DOHH2 (cell line): Measurements from ENCODE around the gene STPG2.

Source experiments
- H3F3A ChIP-seq: fragments of 200-600 bp; sonication (generic), shearing (Covaris generic); 2 replicates; pipeline ENCODE4 v1.6.0; 2016; ENCODE audit warnings: antibody characterized with exemption, mild to moderate bottlenecking; ENCODE audit not compliant: control insufficient read depth, insufficient read depth
- H3K27ac ChIP-seq: fragments of 200-600 bp; sonication (generic); 2 replicates; pipeline ENCODE4 v1.5.1; 2014; ENCODE audit warnings: low read depth, mild to moderate bottlenecking, low read length, moderate library complexity
- H3K27me3 ChIP-seq: fragments of 200-600 bp; sonication (generic); 2 replicates; pipeline ENCODE4 v1.6.1; 2014; ENCODE audit warnings: mild to moderate bottlenecking, low read length, mixed read lengths; ENCODE audit not compliant: control insufficient read depth
- H3K36me3 ChIP-seq: fragments of 200-600 bp; sonication (generic); 2 replicates; pipeline ENCODE4 v1.6.1; 2014; ENCODE audit warnings: mild to moderate bottlenecking, low read length, moderate library complexity, mixed read lengths; ENCODE audit not compliant: control insufficient read depth
- H3K4me1 ChIP-seq: fragments of 200-600 bp; sonication (generic); 2 replicates; pipeline ENCODE4 v1.6.1; 2014; ENCODE audit warnings: mild to moderate bottlenecking, low read length, mixed read lengths; ENCODE audit not compliant: control insufficient read depth
- H3K4me2 ChIP-seq: fragments of 200-600 bp; sonication (generic); 2 replicates; pipeline ENCODE4 v1.6.0; 2014; ENCODE audit warnings: mild to moderate bottlenecking, low read length, moderate library complexity
- H3K4me3 ChIP-seq: fragments of 200-600 bp; sonication (generic); 2 replicates; pipeline ENCODE4 v1.5.1; 2014; ENCODE audit warnings: mild to moderate bottlenecking, low read length, mixed read lengths
- H3K79me2 ChIP-seq: fragments of 200-600 bp; sonication (generic); 2 replicates; pipeline ENCODE4 v1.6.1; 2014; ENCODE audit warnings: mild to moderate bottlenecking, low read length, mixed read lengths; ENCODE audit not compliant: control insufficient read depth
- H3K9me2 ChIP-seq: fragments of 200-600 bp; sonication (generic); replicated peaks from 2 replicates; pipeline ENCODE4 v1.6.1; 2014; ENCODE audit warnings: mild to moderate bottlenecking, low read length, mixed read lengths; ENCODE audit not compliant: control insufficient read depth
- H3K9me3 ChIP-seq: fragments of 200-600 bp; sonication (generic); 2 replicates; pipeline ENCODE4 v1.6.1; 2014; ENCODE audit warnings: antibody characterized with exemption, low read length, mixed read lengths; ENCODE audit not compliant: control insufficient read depth, insufficient read depth
- H4K20me1 ChIP-seq: fragments of 200-600 bp; sonication (generic); 2 replicates; pipeline ENCODE4 v1.6.0; 2014; ENCODE audit warnings: low read depth, mild to moderate bottlenecking, antibody characterized with exemption, low read length, moderate library complexity; ENCODE audit not compliant: control insufficient read depth, insufficient read depth
- EZH2phosphoT487 ChIP-seq: fragments of 200-600 bp; sonication (generic); IDR thresholded peaks from 2 replicates; pipeline ENCODE4 v1.6.1; 2017; ENCODE audit warnings: borderline replicate concordance, mild to moderate bottlenecking, antibody characterized with exemption, low read length, moderate library complexity, mixed read lengths
- TF ChIP-seq, protein P1 (sequence below): fragments of 200-600 bp; sonication (generic); IDR thresholded peaks from one replicate; pipeline ENCODE4 v1.5.1; 2014; ENCODE audit warnings: antibody characterized with exemption, mild to moderate bottlenecking, low read depth, low read length; ENCODE audit not compliant: poor library complexity, severe bottlenecking

The STPG2 gene

DNA sequence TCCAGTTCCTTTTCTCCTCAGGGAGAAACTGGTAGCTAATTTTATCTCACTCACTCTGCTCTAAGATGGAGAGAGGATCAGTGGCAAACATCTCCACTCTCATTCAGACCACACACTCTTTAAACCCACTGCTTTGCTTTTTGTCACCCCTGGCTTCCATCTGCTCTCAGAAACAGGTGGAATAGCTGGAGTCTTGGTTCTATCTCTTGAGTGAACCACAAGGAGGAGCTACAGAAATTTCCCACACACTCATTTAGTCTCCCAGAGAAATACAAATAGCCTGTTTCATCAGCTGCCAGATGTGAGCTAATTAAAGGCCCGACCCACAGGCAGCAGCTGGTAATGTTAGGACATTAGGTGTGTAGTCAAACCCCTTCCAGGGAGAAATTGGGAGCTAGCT lies 96.6 kb downstream of the STPG2 start:
- Histone ChIP-seq H3K4me1 (no peaks in the 10 kb centered on the region), H3K9me3 (no peaks in the 10 kb centered on the region), H3K27ac (no peak overlapping the region), H3K36me3 (no peaks in the 10 kb centered on the region), H3F3A (no peaks in the 10 kb centered on the region), H3K4me2 (no peak overlapping the region), H4K20me1 (no peaks in the 10 kb centered on the region), H3K79me2 (no peaks in the 10 kb centered on the region), H3K27me3 (no peaks in the 10 kb centered on the region), H3K4me3 (no peak overlapping the region), H3K9me2 (no peaks in the 10 kb centered on the region)
- no peak for TF ChIP-seq EZH2phosphoT487
- TF ChIP-seq, protein P1, sequence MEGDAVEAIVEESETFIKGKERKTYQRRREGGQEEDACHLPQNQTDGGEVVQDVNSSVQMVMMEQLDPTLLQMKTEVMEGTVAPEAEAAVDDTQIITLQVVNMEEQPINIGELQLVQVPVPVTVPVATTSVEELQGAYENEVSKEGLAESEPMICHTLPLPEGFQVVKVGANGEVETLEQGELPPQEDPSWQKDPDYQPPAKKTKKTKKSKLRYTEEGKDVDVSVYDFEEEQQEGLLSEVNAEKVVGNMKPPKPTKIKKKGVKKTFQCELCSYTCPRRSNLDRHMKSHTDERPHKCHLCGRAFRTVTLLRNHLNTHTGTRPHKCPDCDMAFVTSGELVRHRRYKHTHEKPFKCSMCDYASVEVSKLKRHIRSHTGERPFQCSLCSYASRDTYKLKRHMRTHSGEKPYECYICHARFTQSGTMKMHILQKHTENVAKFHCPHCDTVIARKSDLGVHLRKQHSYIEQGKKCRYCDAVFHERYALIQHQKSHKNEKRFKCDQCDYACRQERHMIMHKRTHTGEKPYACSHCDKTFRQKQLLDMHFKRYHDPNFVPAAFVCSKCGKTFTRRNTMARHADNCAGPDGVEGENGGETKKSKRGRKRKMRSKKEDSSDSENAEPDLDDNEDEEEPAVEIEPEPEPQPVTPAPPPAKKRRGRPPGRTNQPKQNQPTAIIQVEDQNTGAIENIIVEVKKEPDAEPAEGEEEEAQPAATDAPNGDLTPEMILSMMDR: no peak

DNA sequence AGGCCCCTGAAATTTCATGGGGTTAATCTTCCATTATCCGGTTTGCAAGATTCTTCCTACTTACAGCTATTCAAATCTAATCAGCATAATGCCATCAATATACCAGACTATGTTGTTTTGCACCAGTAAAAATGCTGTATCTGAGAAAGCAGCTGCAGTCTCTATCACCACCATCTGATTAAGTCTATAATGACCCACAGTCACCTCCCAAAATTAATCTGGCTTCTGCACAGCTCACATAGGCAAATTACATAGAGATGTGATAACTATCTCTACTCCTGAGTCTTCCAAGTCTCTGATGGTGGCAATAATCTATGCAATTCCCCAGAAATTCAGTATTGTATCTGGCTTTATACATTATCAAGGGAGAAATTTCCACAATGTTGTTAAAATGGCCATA lies 113.2 kb downstream of the STPG2 start:
- Histone ChIP-seq H3F3A (no peaks in the 10 kb centered on the region), H3K9me2 (no peaks in the 10 kb centered on the region), H3K4me2 (no peak overlapping the region), H4K20me1 (no peaks in the 10 kb centered on the region), H3K79me2 (no peaks in the 10 kb centered on the region), H3K4me3 (no peak overlapping the region), H3K9me3 (no peaks in the 10 kb centered on the region), H3K27ac (no peak overlapping the region), H3K27me3 (no peaks in the 10 kb centered on the region), H3K36me3 (no peaks in the 10 kb centered on the region), H3K4me1 (no peaks in the 10 kb centered on the region)
- TF ChIP-seq EZH2phosphoT487: no peak
- TF ChIP-seq, protein P1: no peak

DNA sequence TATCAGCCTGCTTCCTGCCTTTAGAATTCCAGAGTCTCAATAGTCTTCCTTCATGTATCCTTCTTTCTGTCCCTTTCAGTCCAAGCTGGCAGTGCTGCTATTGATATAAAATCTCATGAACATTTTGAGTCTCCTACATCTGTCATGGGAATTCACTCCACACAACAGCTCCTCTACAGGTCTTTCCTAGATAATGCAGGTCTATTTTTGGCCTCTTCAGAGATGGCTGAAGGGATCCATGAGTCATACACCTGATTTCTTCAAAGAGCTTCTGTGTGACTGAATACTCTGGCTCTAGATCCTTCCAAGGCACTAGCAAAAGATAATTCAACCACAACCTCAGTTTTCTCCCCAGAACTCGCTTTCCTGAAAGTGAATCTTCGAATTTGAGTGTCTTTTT lies 115.4 kb downstream of the STPG2 start:
- no peak overlapping the region for H3K4me2 ChIP-seq
- no peaks in the 10 kb centered on the region for H4K20me1 ChIP-seq
- no peaks in the 10 kb centered on the region for H3K9me3 ChIP-seq

More for the DNA sequence above, 115.4 kb downstream of the STPG2 start:
- Histone ChIP-seq H3K4me1 (no peaks in the 10 kb centered on the region), H3K36me3 (no peaks in the 10 kb centered on the region), H3K4me3 (no peak overlapping the region), H3K9me2 (no peaks in the 10 kb centered on the region), H3K27me3 (no peaks in the 10 kb centered on the region), H3F3A (no peaks in the 10 kb centered on the region), H3K27ac (no peak overlapping the region), H3K79me2 (no peaks in the 10 kb centered on the region)
- TF ChIP-seq, protein P1: no peak
- TF ChIP-seq EZH2phosphoT487: no peak
